ENCODE measurements around the gene ZNF454.

DNA sequence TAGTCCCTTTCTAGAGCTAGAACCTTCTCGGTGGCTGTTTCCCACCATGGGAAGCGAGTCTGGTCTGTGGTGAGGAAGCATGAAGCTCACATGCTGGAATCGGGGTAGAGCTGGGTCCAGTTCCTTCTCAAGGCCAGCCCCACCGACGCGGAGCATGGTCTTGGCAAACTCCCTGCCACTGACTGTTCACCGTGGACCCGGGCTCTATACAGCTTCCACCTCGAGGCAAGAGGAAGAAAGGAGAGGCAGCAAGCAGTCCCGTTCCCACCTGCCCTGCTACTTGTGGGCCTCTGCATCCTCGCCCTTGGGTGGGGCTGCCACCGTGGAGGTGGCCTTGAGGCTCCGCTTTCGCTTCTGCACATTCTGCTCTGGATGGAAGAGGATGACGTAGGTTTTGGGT, 40.4 kb downstream of the ZNF454 start:
- TF ChIP-seq, protein P1, sequence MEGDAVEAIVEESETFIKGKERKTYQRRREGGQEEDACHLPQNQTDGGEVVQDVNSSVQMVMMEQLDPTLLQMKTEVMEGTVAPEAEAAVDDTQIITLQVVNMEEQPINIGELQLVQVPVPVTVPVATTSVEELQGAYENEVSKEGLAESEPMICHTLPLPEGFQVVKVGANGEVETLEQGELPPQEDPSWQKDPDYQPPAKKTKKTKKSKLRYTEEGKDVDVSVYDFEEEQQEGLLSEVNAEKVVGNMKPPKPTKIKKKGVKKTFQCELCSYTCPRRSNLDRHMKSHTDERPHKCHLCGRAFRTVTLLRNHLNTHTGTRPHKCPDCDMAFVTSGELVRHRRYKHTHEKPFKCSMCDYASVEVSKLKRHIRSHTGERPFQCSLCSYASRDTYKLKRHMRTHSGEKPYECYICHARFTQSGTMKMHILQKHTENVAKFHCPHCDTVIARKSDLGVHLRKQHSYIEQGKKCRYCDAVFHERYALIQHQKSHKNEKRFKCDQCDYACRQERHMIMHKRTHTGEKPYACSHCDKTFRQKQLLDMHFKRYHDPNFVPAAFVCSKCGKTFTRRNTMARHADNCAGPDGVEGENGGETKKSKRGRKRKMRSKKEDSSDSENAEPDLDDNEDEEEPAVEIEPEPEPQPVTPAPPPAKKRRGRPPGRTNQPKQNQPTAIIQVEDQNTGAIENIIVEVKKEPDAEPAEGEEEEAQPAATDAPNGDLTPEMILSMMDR (IDR thresholded peaks at IDR 0.05) = no peak
- no peak for TF ChIP-seq POLR2A (IDR thresholded peaks at IDR 0.05)
- TF ChIP-seq POLR2AphosphoS5 (IDR thresholded peaks at IDR 0.05) = no peak
